WERI-Rb-1 (cell line): ENCODE measurements around the gene SPATA16.

ENCODE experiments used
- DNase-seq: peaks from one replicate; pipeline ENCODE4 v3.0.0-alpha.2; 2020
- H3K27ac ChIP-seq: fragments of 250-450 bp; sonication (Bioruptor Pico); 2 replicates; pipeline ENCODE4 v1.5.1; 2020; ENCODE audit warnings: mild to moderate bottlenecking, moderate library complexity
- H3K27me3 ChIP-seq: fragments of 250-450 bp; sonication (Bioruptor Pico); 2 replicates; pipeline ENCODE4 v1.5.1; 2021; ENCODE audit warnings: mild to moderate bottlenecking, low read depth, moderate library complexity; ENCODE audit not compliant: insufficient read depth, severe bottlenecking
- H3K36me3 ChIP-seq: fragments of 250-450 bp; sonication (Bioruptor Pico); 2 replicates; pipeline ENCODE4 v1.5.1; 2020; ENCODE audit warnings: mild to moderate bottlenecking, moderate library complexity
- H3K4me3 ChIP-seq: 2 replicates; pipeline ENCODE4 v1.5.1; 2011; ENCODE audit warnings: low read depth, mild to moderate bottlenecking, control low read depth, low read length
- H3K9me3 ChIP-seq: fragments of 250-450 bp; sonication (Bioruptor Pico); 2 replicates; pipeline ENCODE4 v1.5.1; 2021; ENCODE audit warnings: mild to moderate bottlenecking, moderate library complexity; ENCODE audit not compliant: severe bottlenecking
- CTCF ChIP-seq: IDR thresholded peaks from 2 replicates; pipeline ENCODE4 v1.5.1; 2011; ENCODE audit warnings: low read depth, mild to moderate bottlenecking, control low read depth, inconsistent platforms, low read length

Gene SPATA16

DNA sequence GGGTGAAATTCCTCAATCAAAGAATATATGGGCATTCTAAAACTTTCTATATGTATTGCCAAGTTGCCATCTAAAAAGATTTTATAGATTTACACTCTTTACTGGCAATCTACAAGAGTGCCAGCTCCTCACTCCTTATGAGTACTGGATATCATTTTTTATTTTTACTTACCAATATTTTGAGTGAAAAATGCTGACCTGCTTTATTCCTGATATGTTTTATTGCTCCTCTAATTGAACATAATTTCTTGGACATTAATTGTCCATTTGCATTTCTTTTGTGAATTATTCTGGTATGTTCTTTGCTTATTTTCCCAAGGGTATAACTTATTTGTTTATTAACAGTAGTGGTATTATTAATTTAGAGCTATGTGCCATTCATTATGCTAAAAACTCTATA is 293.7 kb downstream of the SPATA16 start:
- Histone ChIP-seq H3K4me3 (no peak overlapping the region), H3K9me3 (no peaks in the 10 kb centered on the region)

DNA sequence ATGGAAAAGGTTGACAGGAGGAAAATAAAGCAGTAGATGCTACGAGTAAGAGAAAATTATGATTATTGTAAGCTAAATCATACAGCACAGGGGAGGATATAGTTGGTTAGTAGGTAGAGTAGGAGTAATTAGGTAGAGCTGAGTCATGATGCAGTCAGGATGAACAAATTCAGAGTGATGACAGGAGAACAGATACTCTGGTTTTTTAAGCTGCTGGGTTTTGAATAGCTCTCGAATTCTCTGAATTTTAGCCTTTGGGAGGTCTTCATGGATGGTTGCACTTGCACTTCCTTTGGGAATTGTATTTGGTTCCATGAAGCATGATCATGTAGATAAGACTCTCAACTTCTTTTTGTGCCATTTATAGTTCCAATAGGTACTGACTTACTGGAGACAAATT is 294.3 kb downstream of the SPATA16 start:
- Histone ChIP-seq H3K27me3 (no peaks in the 10 kb centered on the region), H3K9me3 (no peaks in the 10 kb centered on the region), H3K36me3 (no peaks in the 10 kb centered on the region), H3K27ac (no peak overlapping the region), H3K4me3 (no peak overlapping the region)
- no peak for DNase-seq
- TF ChIP-seq CTCF = no peak

More for the DNA sequence above, 293.7 kb downstream of the SPATA16 start:
- Histone ChIP-seq H3K27ac (no peak overlapping the region), H3K36me3 (no peaks in the 10 kb centered on the region), H3K27me3 (no peaks in the 10 kb centered on the region)
- no peak for TF ChIP-seq CTCF
- no peak for DNase-seq

GRCh38 chr3:172846103-172846561 is 294.9 kb downstream of the SPATA16 start:
- H3K36me3 ChIP-seq = no peaks in the 10 kb centered on the region
- H3K4me3 ChIP-seq = no peak overlapping the region
- no peak overlapping the region for H3K27ac ChIP-seq
- H3K27me3 ChIP-seq = no peaks in the 10 kb centered on the region
- TF ChIP-seq CTCF = no peak
- DNase-seq = no peak
- no peaks in the 10 kb centered on the region for H3K9me3 ChIP-seq

- H3K9me3 ChIP-seq = no peaks in the 10 kb centered on the region
- DNase-seq = no peak
- H3K36me3 ChIP-seq = no peaks in the 10 kb centered on the region
- no peaks in the 10 kb centered on the region for H3K27me3 ChIP-seq
- no peak overlapping the region for H3K27ac ChIP-seq
- TF ChIP-seq CTCF = no peak
- H3K4me3 ChIP-seq = no peak overlapping the region
Observed at GRCh38 chr3:172844428-172844827, 296.6 kb downstream of the SPATA16 start.

DNA sequence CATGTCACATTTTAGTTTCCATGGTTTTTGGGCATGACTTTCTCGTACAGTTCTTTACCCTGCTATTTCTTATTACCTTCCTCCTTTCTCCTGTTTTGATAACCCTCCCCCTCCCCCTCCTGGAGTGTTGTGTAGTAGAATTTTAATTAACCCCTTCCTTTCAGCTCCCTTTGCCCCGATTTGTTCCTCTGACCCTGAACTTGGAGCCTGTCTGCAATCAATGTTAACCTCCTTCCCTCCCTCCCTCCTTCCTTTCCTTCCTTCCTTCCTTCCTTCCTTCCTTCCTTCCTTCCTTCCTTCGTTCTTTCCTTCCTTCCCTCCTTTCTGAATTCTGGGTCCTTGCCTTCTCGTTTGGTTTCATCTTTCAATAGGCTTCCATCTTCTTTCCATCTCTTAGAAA is 300.1 kb downstream of the SPATA16 start:
- no peak for DNase-seq
- H3K4me3 ChIP-seq = no peak overlapping the region
- no peaks in the 10 kb centered on the region for H3K27me3 ChIP-seq
- no peak overlapping the region for H3K27ac ChIP-seq
- no peak for TF ChIP-seq CTCF
- H3K9me3 ChIP-seq = no peaks in the 10 kb centered on the region
- no peaks in the 10 kb centered on the region for H3K36me3 ChIP-seq

DNA sequence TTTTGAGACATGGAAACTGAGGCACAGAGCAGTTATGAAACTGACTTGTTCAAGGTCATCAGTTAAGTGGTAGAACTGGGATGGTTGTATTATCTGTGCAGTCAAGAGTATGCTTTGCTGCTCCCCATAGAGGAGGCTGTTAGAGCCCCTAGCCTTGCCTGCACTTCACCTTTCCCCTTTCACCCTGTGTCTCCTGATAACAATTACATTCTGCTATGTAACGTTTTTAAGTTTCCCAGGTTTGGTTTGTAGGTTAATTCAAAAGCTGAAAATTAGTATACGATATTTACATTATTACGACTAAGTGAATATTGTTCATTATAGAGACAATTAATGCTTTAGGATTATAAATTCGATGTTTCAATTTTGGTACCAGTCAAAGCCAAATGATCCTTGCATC is 300.6 kb downstream of the SPATA16 start:
- Histone ChIP-seq H3K9me3 (no peaks in the 10 kb centered on the region), H3K4me3 (no peak overlapping the region), H3K27ac (no peak overlapping the region), H3K36me3 (no peaks in the 10 kb centered on the region), H3K27me3 (no peaks in the 10 kb centered on the region)
- TF ChIP-seq CTCF = no peak
- no peak for DNase-seq
